Spleen (tissue), 11 donors: ENCODE results near the gene TMEM63B. TPM values are rescaled to one million over a fixed set of nuclear protein-coding genes. Genes with fewer than 3 reads are reported as not detected.

Experiments
- DNase-seq: peaks from one replicate; pipeline ENCODE4 v3.0.0-alpha.2; 2020
- H3K27ac ChIP-seq, 8 donors: fragments of 200-600 bp; sonication (generic) in 7 of 8; 1 replicate in 4 of 8; 2 replicates in 4 of 8; pipeline versions ENCODE4 v1.5.0 to v1.8.0; 2016 to 2021; ENCODE audit warnings: inconsistent platforms in 4 of 8, mild to moderate bottlenecking in 4 of 8, moderate library complexity in 1 of 8
- H3K27me3 ChIP-seq, 7 donors: fragments of 200-600 bp; sonication (generic) in 6 of 7; replicated peaks in 1 of 7; 1 replicate in 4 of 7; 2 replicates in 3 of 7; pipeline versions ENCODE4 v1.5.0 to v1.8.0; 2016 to 2021; ENCODE audit warnings: inconsistent platforms in 3 of 7, mild to moderate bottlenecking in 1 of 7
- H3K36me3 ChIP-seq, 6 donors: fragments of 200-600 bp; sonication (generic) in 5 of 6; 1 replicate in 4 of 6; 2 replicates in 2 of 6; pipeline versions ENCODE4 v1.5.0 to v1.8.0; 2016 to 2021; ENCODE audit warnings: inconsistent platforms in 2 of 6
- H3K4me1 ChIP-seq, 6 donors: fragments of 200-600 bp; sonication (generic) in 5 of 6; 1 replicate in 3 of 6; 2 replicates in 3 of 6; pipeline versions ENCODE4 v1.5.0 to v1.8.0; 2016 to 2021; ENCODE audit warnings: inconsistent platforms in 3 of 6
- H3K4me3 ChIP-seq, 8 donors: fragments of 200-600 bp; sonication (generic) in 7 of 8; 1 replicate in 4 of 8; 2 replicates in 4 of 8; pipeline versions ENCODE4 v1.5.0 to v1.8.0; 2016 to 2021; ENCODE audit warnings: inconsistent platforms in 4 of 8, mild to moderate bottlenecking in 4 of 8, moderate library complexity in 2 of 8
- H3K9me3 ChIP-seq, 8 donors: fragments of 200-600 bp; sonication (generic) in 7 of 8; 1 replicate in 4 of 8; 2 replicates in 4 of 8; pipeline versions ENCODE4 v1.5.0 to v1.8.0; 2016 to 2021; ENCODE audit warnings: inconsistent platforms in 4 of 8
- CTCF ChIP-seq, 11 experiments: fragments of 200-600 bp in 7 of 11; fragments of 450-650 bp in 4 of 11; sonication (generic) in 4 of 11; IDR thresholded peaks in 8 of 11; conservative IDR thresholded peaks in 3 of 11; 1 replicate in 7 of 11; 2 replicates in 4 of 11; pipeline versions ENCODE4 v1.4.0 to v1.8.0; 2016 to 2021; ENCODE audit warnings: antibody characterized with exemption in 11 of 11, inconsistent platforms in 4 of 11, mild to moderate bottlenecking in 1 of 11
- POLR2A ChIP-seq, 3 donors: fragments of 450-650 bp; IDR thresholded peaks; one replicate each; pipeline ENCODE4 v1.5.1; 2017; ENCODE audit warnings: antibody characterized with exemption in 3 of 3, mild to moderate bottlenecking in 1 of 3
- POLR2AphosphoS5 ChIP-seq, 3 donors: sonication (generic); formaldehyde crosslinking; IDR thresholded peaks; one replicate each; pipeline ENCODE4 v1.5.1; 2017; ENCODE audit warnings: antibody characterized with exemption in 3 of 3
- WGBS, 5 donors: extraction: QIAGEN DNeasy Blood & Tissue Kit in 3 of 5; methylation state at CpG; one replicate each; pipeline versions ENCODE4 v1.1.5 to v1.1.7; 2013 to 2018; 5-methylcytosine and 5-hydroxymethylcytosine counted together
- intact Hi-C: fragments of 100-400 bp; cut with DNase I; formaldehyde crosslinking; loops from one replicate; pipeline ENCODE4 v1.15.0; 2023; ENCODE audit warnings: low total_unique reads
- polyA plus RNA-seq, 3 donors: library from polyadenylated mRNA; stranded (reverse); fragments of 200-250 nt; gene quantifications; one replicate each; pipeline ENCODE4 v1.2.1, GENCODE V29; 2013
- total RNA-seq, 7 donors: library from RNA; depleted of rRNA in 3 of 7; stranded (reverse); fragments of >200 nt in 3 of 7; fragmentation: NEBNext Ultra II Directional in 4 of 7; extraction: Animal tissue kit (Norgen Biotek cat#: 25700) in 4 of 7; gene quantifications; one replicate each; pipeline versions ENCODE4 v1.1.0 to v1.2.1, GENCODE V29; 2016 to 2021
- donor health status: healthy with polysubstance abuse.
- donor health status: DM: no; HTN: no; CAD: no; lungs with moderate emphysema.
- donor health status: DM: no; HTN: no; CAD: no.
- donor health status: Bipolar disorder and iron deficiency.
- donor health status: healthy.
- donor health status: DM: no; HTN: no; CAD: no.
- donor health status: DM: yes; HTN: yes; CAD: no.

Gene TMEM63B
- total and polyA plus RNA-seq, 10 donors, result 2.8 to 24.8 (median 18.3) TPM

GRCh38 chr6:44128020-44128917 lies 915 bp downstream of the TMEM63B start:
- Histone ChIP-seq H3K36me3 (no peaks in the 10 kb centered on the region), H3K27me3 (no peaks in the 10 kb centered on the region), H3K4me1 (peaks cover 29 to 68% (median 48%) of the 10 kb centered on the region in 6 donors), H3K9me3 (no peaks in the 10 kb centered on the region), H3K4me3 (peak overlapping the region; percentile 82 to 97 (median 90)), H3K27ac (peak overlapping the region; percentile 44 to 94 (median 89))
- TF ChIP-seq CTCF (IDR thresholded peaks at IDR 0.05 in 8 of 11, conservative IDR thresholded peaks at IDR 0.05 in 3 of 11) (peak in 5 of 11 experiments; percentile 9 to 41 (median 28)), POLR2A (IDR thresholded peaks at IDR 0.05) (no peak)
- intact Hi-C loops, result no loop called here
- WGBS, 5 donors, result 7 to 13% (median 12%) methylated on average over 27 to 49 of the region's 49 CpGs
- peak; percentile 90 for DNase-seq

GRCh38 chr6:44129841-44130322 lies 2.5 kb downstream of the TMEM63B start:
- H3K9me3 ChIP-seq, result no peaks in the 10 kb centered on the region
- TF ChIP-seq POLR2A (IDR thresholded peaks at IDR 0.05), result no peak
- no peak for TF ChIP-seq POLR2AphosphoS5 (IDR thresholded peaks at IDR 0.05)
- no peak for TF ChIP-seq CTCF (IDR thresholded peaks at IDR 0.05 in 8 of 11, conservative IDR thresholded peaks at IDR 0.05 in 3 of 11)
- intact Hi-C loops, result no loop called here
- DNase-seq, result peak; percentile 58
- peaks cover 18 to 60% (median 34%) of the 10 kb centered on the region in 6 donors for H3K4me1 ChIP-seq
- H3K36me3 ChIP-seq, result peaks cover 0 to 7% (median 1%) of the 10 kb centered on the region in 6 donors
- no peak overlapping the region for H3K4me3 ChIP-seq
- WGBS, 5 donors, result 42 to 69% (median 62%) methylated on average over 2 of the region's 2 CpGs
- no peaks in the 10 kb centered on the region for H3K27me3 ChIP-seq
- H3K27ac ChIP-seq, result no peak overlapping the region

GRCh38 chr6:44131892-44132291 lies 4.5 kb downstream of the TMEM63B start:
- whole genome bisulfite sequencing, 5 donors, result 79 to 92% (median 88%) methylated on average over 2 of the region's 2 CpGs
- no peak overlapping the region for H3K4me3 ChIP-seq

More at GRCh38 chr6:44131892-44132291, 4.5 kb downstream of the TMEM63B start:
- H3K36me3 ChIP-seq, result peaks cover 0 to 28% (median 8%) of the 10 kb centered on the region in 6 donors
- TF ChIP-seq POLR2A (IDR thresholded peaks at IDR 0.05) (no peak), CTCF (IDR thresholded peaks at IDR 0.05 in 8 of 11, conservative IDR thresholded peaks at IDR 0.05 in 3 of 11) (no peak), POLR2AphosphoS5 (IDR thresholded peaks at IDR 0.05) (no peak)
- peaks cover 5 to 40% (median 15%) of the 10 kb centered on the region in 6 donors for H3K4me1 ChIP-seq
- no peaks in the 10 kb centered on the region for H3K9me3 ChIP-seq
- H3K27ac ChIP-seq, result no peak overlapping the region
- peak; percentile 62 for DNase-seq
- no peaks in the 10 kb centered on the region for H3K27me3 ChIP-seq
- intact Hi-C loops, result no loop called here
